Coronary artery (tissue), 2 donors: Measurements from ENCODE around the gene ACHE.

Experiments used
- DNase-seq: peaks from one replicate; pipeline ENCODE4 v3.0.0-alpha.2; 2017; ENCODE audit warnings: low spot score
- H3K27ac ChIP-seq, 2 donors: fragments of 200-600 bp; sonication (generic); one replicate each; pipeline ENCODE4 v1.5.1; 2016 to 2019
- H3K4me3 ChIP-seq: fragments of 200-600 bp; sonication (generic); 2 replicates; pipeline ENCODE4 v1.5.1; 2016; ENCODE audit warnings: mild to moderate bottlenecking, moderate library complexity
- CTCF ChIP-seq: fragments of 200-600 bp; sonication (generic); IDR thresholded peaks from one replicate; pipeline ENCODE4 v1.5.1; 2019; ENCODE audit warnings: antibody characterized with exemption

The ACHE gene

GRCh38 chr7:100886936-100887515 lies 8.7 kb downstream of the ACHE start:
- peak overlapping the region in 1 of 2 donors; percentile 47 for H3K27ac ChIP-seq

GRCh38 chr7:100886142-100886935 lies 9.3 kb downstream of the ACHE start:
- DNase-seq = no peak
- Histone ChIP-seq H3K4me3 (no peak overlapping the region), H3K27ac (no peak overlapping the region)
- TF ChIP-seq CTCF = no peak

More at GRCh38 chr7:100886936-100887515, 8.7 kb downstream of the ACHE start:
- no peak for DNase-seq
- TF ChIP-seq CTCF = no peak
- H3K4me3 ChIP-seq = no peak overlapping the region

- no peak for TF ChIP-seq CTCF
- Histone ChIP-seq H3K4me3 (no peak overlapping the region), H3K27ac (no peak overlapping the region)
- DNase-seq = no peak
Measured at GRCh38 chr7:100885440-100886141, 10.1 kb downstream of the ACHE start.

GRCh38 chr7:100884736-100885439 lies 10.8 kb downstream of the ACHE start:
- DNase-seq = no peak
- Histone ChIP-seq H3K27ac (peak overlapping the region in 1 of 2 donors; percentile 9), H3K4me3 (no peak overlapping the region)
- TF ChIP-seq CTCF = no peak

DNA sequence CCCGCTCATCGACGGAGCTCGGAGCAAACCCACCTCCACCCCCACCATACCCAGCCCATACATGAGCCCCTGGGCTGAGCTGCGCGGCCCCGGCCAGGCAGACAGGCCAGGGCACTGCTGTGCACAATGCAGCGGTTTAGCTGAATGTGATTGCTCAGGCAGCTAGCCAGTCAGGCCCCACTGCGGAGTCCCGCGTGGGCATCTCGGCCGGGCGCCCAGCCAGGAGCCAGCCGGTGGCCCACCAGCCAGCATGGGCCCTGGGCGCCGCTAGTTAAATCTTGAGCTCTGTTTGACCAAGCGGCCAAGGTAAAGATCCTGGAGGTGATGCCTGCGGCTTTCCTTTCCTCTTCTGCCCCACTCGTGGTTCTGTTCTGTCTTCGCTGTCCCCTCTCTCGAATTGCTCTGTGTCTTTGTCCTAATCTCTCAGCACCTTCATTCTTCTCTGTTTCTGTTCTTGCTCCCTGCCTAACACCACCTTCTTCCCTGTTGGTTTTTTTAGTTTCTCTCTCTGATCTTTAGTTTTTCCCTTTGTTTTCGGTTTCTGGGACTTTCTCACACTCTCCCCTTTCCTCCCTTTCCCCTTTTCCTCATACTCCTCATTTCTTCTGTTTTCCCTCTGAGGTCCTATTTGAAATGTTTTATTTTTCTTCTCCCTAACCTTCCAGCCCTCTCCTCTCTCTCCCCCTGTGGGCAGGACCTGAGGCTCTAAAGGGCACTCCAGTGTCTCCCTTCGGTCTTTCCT lies 12.7 kb downstream of the ACHE start:
- Histone ChIP-seq H3K4me3 (no peak overlapping the region), H3K27ac (no peak overlapping the region)
- DNase-seq = no peak
- TF ChIP-seq CTCF = no peak

DNA sequence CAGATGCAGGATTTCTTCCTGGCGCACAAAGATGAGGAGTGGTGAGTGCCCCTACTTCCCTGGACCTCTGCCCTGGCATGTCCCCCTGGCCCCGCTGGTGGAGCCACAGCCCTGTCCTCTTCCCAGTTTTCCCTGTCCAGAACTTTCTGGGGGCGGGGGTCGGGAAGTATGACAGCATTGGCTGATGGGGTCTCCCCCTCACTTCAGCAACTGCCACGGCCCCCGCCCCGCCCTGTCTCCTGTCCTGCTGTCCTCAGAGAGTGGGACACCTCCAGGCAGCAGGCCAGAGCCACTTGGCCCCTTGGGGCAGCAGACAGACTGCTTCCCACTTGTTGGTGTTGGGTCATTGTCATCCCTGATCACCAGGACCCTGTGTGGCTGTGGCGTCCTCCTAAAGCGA lies 13.5 kb downstream of the ACHE start:
- H3K4me3 ChIP-seq = no peak overlapping the region
- no peak for TF ChIP-seq CTCF
- DNase-seq = no peak
- H3K27ac ChIP-seq = no peak overlapping the region
